ENCODE measurements around the gene AJM1.

- TF ChIP-seq CTCF (IDR thresholded peaks at IDR 0.05 in 2 of 3, conservative IDR thresholded peaks at IDR 0.05 in 1 of 3; ENCODE audit: borderline replicate concordance in 1 of 3, insufficient read depth in 1 of 3, low read depth in 2 of 3, low read length in 2 of 3) (no peak), POLR2AphosphoS5 (IDR thresholded peaks at IDR 0.05; ENCODE audit: low read depth, low read length) (no peak), JUND (IDR thresholded peaks at IDR 0.05) (no peak), ELF1 (IDR thresholded peaks at IDR 0.05; ENCODE audit: borderline replicate concordance, low read depth) (no peak), EGR1 (IDR thresholded peaks at IDR 0.05; ENCODE audit: low read depth) (no peak), EZH2 (IDR thresholded peaks at IDR 0.05) (no peak), POLR2A (IDR thresholded peaks at IDR 0.05; ENCODE audit: borderline replicate concordance, extremely low read depth, insufficient read depth, insufficient read length) (no peak), TCF7L2 (IDR thresholded peaks at IDR 0.05; ENCODE audit: borderline replicate concordance, extremely low read depth, insufficient read depth, insufficient read length) (no peak), MAX (IDR thresholded peaks at IDR 0.05) (no peak), EZH2phosphoT487 (IDR thresholded peaks at IDR 0.05; ENCODE audit: borderline replicate concordance) (no peak), ZFX (IDR thresholded peaks at IDR 0.05) (no peak), REST (IDR thresholded peaks at IDR 0.05; ENCODE audit: low read depth) (no peak)
Measured at GRCh38 chr9:136849960-136850865, 7.9 kb downstream of the AJM1 start.
